Measurements from ENCODE around the gene DYNC1LI2. TPM values are rescaled to one million over a fixed set of nuclear protein-coding genes. Genes with fewer than 3 reads are reported as not detected.

DYNC1LI2 gene
- total and polyA plus RNA-seq, 12 donors, result 39.3 to 234 (median 94.3) TPM

DNA sequence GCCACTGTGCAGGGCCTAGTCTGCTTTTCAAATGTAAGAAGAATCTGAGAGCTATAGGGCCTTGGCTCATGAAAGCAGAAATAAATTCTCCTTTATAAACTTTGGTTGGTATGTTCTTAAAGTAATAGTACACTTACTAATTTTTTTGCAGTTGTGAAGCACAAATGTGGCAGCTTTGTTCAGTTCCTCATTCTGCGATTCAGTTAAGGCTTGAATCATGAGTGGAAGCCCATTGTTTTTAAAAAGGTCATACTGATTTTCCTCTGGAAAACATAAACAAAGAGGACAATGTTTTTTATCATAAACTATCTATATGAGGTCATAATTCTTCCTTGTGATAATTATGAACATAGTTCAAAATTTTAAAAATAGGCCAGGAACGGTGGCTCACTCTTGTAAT lies 23.6 kb upstream of the DYNC1LI2 start:
- Histone ChIP-seq H3K4me3 (no peak overlapping the region), H3K27ac (no peak overlapping the region), H3K36me3 (replicated peaks in 1 of 2) (no peaks in the 10 kb centered on the region), H3K9me3 (replicated peaks in 1 of 3) (no peaks in the 10 kb centered on the region), H3K27me3 (no peaks in the 10 kb centered on the region), H3K4me1 (replicated peaks in 1 of 2) (no peaks in the 10 kb centered on the region)
- TF ChIP-seq, protein P1, sequence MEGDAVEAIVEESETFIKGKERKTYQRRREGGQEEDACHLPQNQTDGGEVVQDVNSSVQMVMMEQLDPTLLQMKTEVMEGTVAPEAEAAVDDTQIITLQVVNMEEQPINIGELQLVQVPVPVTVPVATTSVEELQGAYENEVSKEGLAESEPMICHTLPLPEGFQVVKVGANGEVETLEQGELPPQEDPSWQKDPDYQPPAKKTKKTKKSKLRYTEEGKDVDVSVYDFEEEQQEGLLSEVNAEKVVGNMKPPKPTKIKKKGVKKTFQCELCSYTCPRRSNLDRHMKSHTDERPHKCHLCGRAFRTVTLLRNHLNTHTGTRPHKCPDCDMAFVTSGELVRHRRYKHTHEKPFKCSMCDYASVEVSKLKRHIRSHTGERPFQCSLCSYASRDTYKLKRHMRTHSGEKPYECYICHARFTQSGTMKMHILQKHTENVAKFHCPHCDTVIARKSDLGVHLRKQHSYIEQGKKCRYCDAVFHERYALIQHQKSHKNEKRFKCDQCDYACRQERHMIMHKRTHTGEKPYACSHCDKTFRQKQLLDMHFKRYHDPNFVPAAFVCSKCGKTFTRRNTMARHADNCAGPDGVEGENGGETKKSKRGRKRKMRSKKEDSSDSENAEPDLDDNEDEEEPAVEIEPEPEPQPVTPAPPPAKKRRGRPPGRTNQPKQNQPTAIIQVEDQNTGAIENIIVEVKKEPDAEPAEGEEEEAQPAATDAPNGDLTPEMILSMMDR (IDR thresholded peaks at IDR 0.05), result no peak
- TF ChIP-seq POLR2A (IDR thresholded peaks at IDR 0.05), result no peak
- intact Hi-C loops (cut with DNase I), result no loop called here
- no peak for DNase-seq
- WGBS, 4 donors, result 63 to 74% (median 72%) methylated on average over 2 of the region's 2 CpGs

GRCh38 chr16:66758086-66758485 lies 6.7 kb upstream of the DYNC1LI2 start:
- Histone ChIP-seq H3K36me3 (replicated peaks in 1 of 2) (no peaks in the 10 kb centered on the region), H3K4me1 (replicated peaks in 1 of 2) (no peaks in the 10 kb centered on the region), H3K27me3 (no peaks in the 10 kb centered on the region), H3K4me3 (no peak overlapping the region), H3K27ac (no peak overlapping the region), H3K9me3 (replicated peaks in 1 of 3) (no peaks in the 10 kb centered on the region)
- no peak for DNase-seq
- TF ChIP-seq POLR2A (IDR thresholded peaks at IDR 0.05), result no peak
- TF ChIP-seq, protein P1 (IDR thresholded peaks at IDR 0.05), result no peak
- intact Hi-C loops (cut with DNase I), result no loop called here

GRCh38 chr16:66754819-66755218 lies 3.4 kb upstream of the DYNC1LI2 start:
- H3K36me3 ChIP-seq (replicated peaks in 1 of 2), result no peaks in the 10 kb centered on the region
- no peaks in the 10 kb centered on the region for H3K27me3 ChIP-seq
- no peak overlapping the region for H3K4me3 ChIP-seq
- no peak for TF ChIP-seq POLR2A (IDR thresholded peaks at IDR 0.05)
- TF ChIP-seq, protein P1 (IDR thresholded peaks at IDR 0.05), result no peak
- H3K9me3 ChIP-seq (replicated peaks in 1 of 3), result no peaks in the 10 kb centered on the region
- no peak overlapping the region for H3K27ac ChIP-seq
- intact Hi-C loops (cut with DNase I), result no loop called here
- peaks cover 9% of the 10 kb centered on the region in 2 donors for H3K4me1 ChIP-seq (replicated peaks in 1 of 2)
- WGBS, 4 donors, result 57 to 71% (median 61%) methylated on average over 3 of the region's 3 CpGs
- no peak for DNase-seq

DNA sequence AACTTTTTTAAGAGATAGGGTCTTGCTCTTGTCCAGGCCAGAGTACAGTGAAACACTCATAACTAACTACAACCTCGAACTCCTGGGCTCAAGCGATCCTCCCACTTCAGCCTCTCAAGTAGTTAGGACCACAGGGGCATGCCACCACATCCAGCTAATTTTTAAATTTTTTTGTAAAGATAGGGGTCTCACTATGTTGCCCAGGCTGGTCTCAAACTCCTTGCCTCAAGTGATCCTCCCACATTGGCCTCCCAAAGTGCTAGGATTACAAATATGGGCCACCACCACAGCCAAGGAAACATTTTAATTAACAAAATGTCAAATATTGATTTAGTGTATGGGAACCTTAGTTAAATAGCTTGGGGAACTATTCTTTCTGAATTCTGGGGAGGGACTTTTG lies 2.8 kb upstream of the DYNC1LI2 start:
- no peak overlapping the region for H3K27ac ChIP-seq
- 81 to 98% (median 90%) methylated on average over 2 of the region's 2 CpGs for WGBS, 4 donors
- peaks cover 0 to 2% of the 10 kb centered on the region in 2 donors for H3K36me3 ChIP-seq (replicated peaks in 1 of 2)
- intact Hi-C loops (cut with DNase I), result no loop called here
- no peaks in the 10 kb centered on the region for H3K27me3 ChIP-seq
- H3K4me3 ChIP-seq, result no peak overlapping the region
- DNase-seq, result no peak
- no peaks in the 10 kb centered on the region for H3K9me3 ChIP-seq (replicated peaks in 1 of 3)
- peaks cover 14 to 15% of the 10 kb centered on the region in 2 donors for H3K4me1 ChIP-seq (replicated peaks in 1 of 2)
- no peak for TF ChIP-seq POLR2A (IDR thresholded peaks at IDR 0.05)
- TF ChIP-seq, protein P1 (IDR thresholded peaks at IDR 0.05), result no peak
